Osteoblast (primary cell): ENCODE results near the gene E2F4. TPM values are rescaled to one million over a fixed set of nuclear protein-coding genes. Genes with fewer than 3 reads are reported as not detected.

ENCODE experiments used
- DNase-seq: peaks from one replicate; pipeline ENCODE4 v3.0.0; 2011; ENCODE audit warnings: low spot score, mixed read lengths; ENCODE audit not compliant: insufficient read length; ENCODE audit errors: missing footprints
- H2AFZ ChIP-seq: 2 replicates; pipeline ENCODE4 v1.6.0; 2011; ENCODE audit warnings: mild to moderate bottlenecking, low read length
- H3K27ac ChIP-seq: 2 replicates; pipeline ENCODE4 v1.5.1; 2011; ENCODE audit warnings: mild to moderate bottlenecking, low read depth, low read length, moderate library complexity
- H3K27me3 ChIP-seq: 2 replicates; pipeline ENCODE4 v1.6.0; 2012; ENCODE audit warnings: mild to moderate bottlenecking, control low read depth, inconsistent platforms, low read length, moderate library complexity; ENCODE audit not compliant: insufficient read depth
- H3K36me3 ChIP-seq: 2 replicates; pipeline ENCODE4 v1.5.1; 2011; ENCODE audit warnings: mild to moderate bottlenecking, low read length, control low read depth, moderate library complexity; ENCODE audit not compliant: insufficient read depth
- H3K4me1 ChIP-seq: 2 replicates; pipeline ENCODE4 v1.5.1; 2011; ENCODE audit warnings: mild to moderate bottlenecking, low read length, control low read depth, moderate library complexity; ENCODE audit not compliant: insufficient read depth
- H3K4me2 ChIP-seq: 2 replicates; pipeline ENCODE4 v1.6.0; 2011; ENCODE audit warnings: mild to moderate bottlenecking, low read length; ENCODE audit not compliant: insufficient read depth
- H3K4me3 ChIP-seq: fragments of 200-600 bp; sonication (generic); 3 replicates; pipeline ENCODE4 v1.5.1; 2012; ENCODE audit warnings: mild to moderate bottlenecking, low read length, inconsistent platforms; ENCODE audit not compliant: insufficient read depth
- H3K79me2 ChIP-seq: 2 replicates; pipeline ENCODE4 v1.6.0; 2012; ENCODE audit warnings: mild to moderate bottlenecking, low read length, control low read depth, inconsistent platforms; ENCODE audit not compliant: insufficient read depth
- H3K9me3 ChIP-seq: 2 replicates; pipeline ENCODE4 v1.5.1; 2011; ENCODE audit warnings: low read depth, low read length, control low read depth
- H4K20me1 ChIP-seq: 2 replicates; pipeline ENCODE4 v1.6.0; 2012; ENCODE audit warnings: mild to moderate bottlenecking, low read length, control low read depth; ENCODE audit not compliant: insufficient read depth
- CTCF ChIP-seq: IDR thresholded peaks from 2 replicates; pipeline ENCODE4 v1.5.1; 2011; ENCODE audit warnings: mild to moderate bottlenecking, low read depth, low read length, moderate library complexity; ENCODE audit errors: extremely low read depth
- total RNA-seq: library from RNA; depleted of rRNA; stranded (reverse); fragments of >200 nt; gene quantifications from 2 replicates; pipeline ENCODE4 v1.2.3, GENCODE V29; 2012

Gene E2F4
- total RNA-seq, 1 donor = 56.5 TPM

- no peak overlapping the region for H3K4me3 ChIP-seq
- peaks cover 2% of the 10 kb centered on the region for H4K20me1 ChIP-seq
- H2AFZ ChIP-seq = no peak overlapping the region
- no peak for TF ChIP-seq CTCF
- H3K36me3 ChIP-seq = no peaks in the 10 kb centered on the region
- no peaks in the 10 kb centered on the region for H3K9me3 ChIP-seq
- no peak overlapping the region for H3K27ac ChIP-seq
- no peaks in the 10 kb centered on the region for H3K79me2 ChIP-seq
- H3K4me2 ChIP-seq = no peak overlapping the region
- no peaks in the 10 kb centered on the region for H3K27me3 ChIP-seq
- DNase-seq = no peak
- H3K4me1 ChIP-seq = no peaks in the 10 kb centered on the region
Observed at GRCh38 chr16:67210069-67210937, 18.3 kb downstream of the E2F4 start.

- no peaks in the 10 kb centered on the region for H3K79me2 ChIP-seq
Observed at GRCh38 chr16:67211674-67212073, 19.7 kb downstream of the E2F4 start.

GRCh38 chr16:67212766-67213165, 20.8 kb downstream of the E2F4 start:
- TF ChIP-seq CTCF = no peak

More at GRCh38 chr16:67211674-67212073, 19.7 kb downstream of the E2F4 start:
- H2AFZ ChIP-seq = no peak overlapping the region
- TF ChIP-seq CTCF = no peak
- no peaks in the 10 kb centered on the region for H3K4me1 ChIP-seq
- no peak overlapping the region for H3K4me3 ChIP-seq
- H3K4me2 ChIP-seq = no peak overlapping the region
- DNase-seq = no peak
- no peaks in the 10 kb centered on the region for H3K36me3 ChIP-seq
- H3K9me3 ChIP-seq = no peaks in the 10 kb centered on the region
- H4K20me1 ChIP-seq = peaks cover 2% of the 10 kb centered on the region
- H3K27ac ChIP-seq = no peak overlapping the region
- H3K27me3 ChIP-seq = no peaks in the 10 kb centered on the region

GRCh38 chr16:67213197-67214019, 21.5 kb downstream of the E2F4 start:
- TF ChIP-seq CTCF = no peak
- Histone ChIP-seq H3K4me1 (no peaks in the 10 kb centered on the region), H3K9me3 (no peaks in the 10 kb centered on the region), H2AFZ (no peak overlapping the region), H3K79me2 (no peaks in the 10 kb centered on the region), H3K4me3 (no peak overlapping the region), H3K27me3 (no peaks in the 10 kb centered on the region), H3K4me2 (no peak overlapping the region), H3K36me3 (no peaks in the 10 kb centered on the region), H3K27ac (no peak overlapping the region), H4K20me1 (peaks cover 2% of the 10 kb centered on the region)
- no peak for DNase-seq

More at GRCh38 chr16:67212766-67213165, 20.8 kb downstream of the E2F4 start:
- no peak overlapping the region for H3K4me3 ChIP-seq
- no peaks in the 10 kb centered on the region for H3K9me3 ChIP-seq
- no peaks in the 10 kb centered on the region for H3K79me2 ChIP-seq
- H3K27me3 ChIP-seq = no peaks in the 10 kb centered on the region
- no peak overlapping the region for H3K27ac ChIP-seq
- H3K36me3 ChIP-seq = no peaks in the 10 kb centered on the region
- DNase-seq = no peak
- no peak overlapping the region for H2AFZ ChIP-seq
- peaks cover 2% of the 10 kb centered on the region for H4K20me1 ChIP-seq
- no peak overlapping the region for H3K4me2 ChIP-seq
- no peaks in the 10 kb centered on the region for H3K4me1 ChIP-seq
